GM06990 (cell line): ENCODE measurements around the gene GAL3ST1.

Experiments used
- DNase-seq: peaks from one replicate; pipeline ENCODE4 v3.0.0-alpha.2; 2011; ENCODE audit not compliant: insufficient read length; ENCODE audit errors: extremely low read depth
- H3K27me3 ChIP-seq: replicated peaks from 2 replicates; pipeline ENCODE4 v1.6.0; 2011; ENCODE audit warnings: low read length; ENCODE audit not compliant: control insufficient read depth, insufficient read depth
- H3K36me3 ChIP-seq: 2 replicates; pipeline ENCODE4 v1.5.1; 2011; ENCODE audit warnings: low read length; ENCODE audit not compliant: control insufficient read depth, insufficient read depth
- H3K4me3 ChIP-seq: replicated peaks from 2 replicates; pipeline ENCODE4 v1.5.1; 2011; ENCODE audit warnings: low read depth, mild to moderate bottlenecking, control low read depth, low read length
- TF ChIP-seq, protein P1 (sequence below): IDR thresholded peaks from 2 replicates; pipeline ENCODE4 v1.5.1; 2011; ENCODE audit warnings: low read length, control low read depth, mild to moderate bottlenecking, inconsistent platforms; ENCODE audit not compliant: insufficient read depth, poor library complexity, severe bottlenecking

The GAL3ST1 gene

DNA sequence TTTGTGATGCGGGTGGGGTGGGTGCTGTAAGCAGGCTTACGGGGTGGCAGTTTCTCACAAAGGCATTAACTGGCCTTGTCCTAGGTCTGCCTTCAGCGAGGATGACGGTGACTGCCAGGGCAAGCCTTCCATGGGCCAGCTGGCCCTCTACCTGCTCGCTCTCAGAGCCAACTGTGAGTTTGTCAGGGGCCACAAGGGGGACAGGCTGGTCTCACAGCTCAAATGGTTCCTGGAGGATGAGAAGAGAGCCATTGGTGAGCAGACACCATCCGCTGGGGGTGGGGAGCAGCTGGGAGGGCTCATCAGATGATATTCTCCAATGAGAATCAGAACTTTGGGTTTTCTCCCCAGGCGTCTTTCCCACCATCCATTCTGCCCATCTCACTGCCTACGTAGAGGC, 38.3 kb upstream of the GAL3ST1 start:
- H3K36me3 ChIP-seq, result no peaks in the 10 kb centered on the region
- no peaks in the 10 kb centered on the region for H3K27me3 ChIP-seq
- no peak overlapping the region for H3K4me3 ChIP-seq
- no peak for DNase-seq
- TF ChIP-seq, protein P1, sequence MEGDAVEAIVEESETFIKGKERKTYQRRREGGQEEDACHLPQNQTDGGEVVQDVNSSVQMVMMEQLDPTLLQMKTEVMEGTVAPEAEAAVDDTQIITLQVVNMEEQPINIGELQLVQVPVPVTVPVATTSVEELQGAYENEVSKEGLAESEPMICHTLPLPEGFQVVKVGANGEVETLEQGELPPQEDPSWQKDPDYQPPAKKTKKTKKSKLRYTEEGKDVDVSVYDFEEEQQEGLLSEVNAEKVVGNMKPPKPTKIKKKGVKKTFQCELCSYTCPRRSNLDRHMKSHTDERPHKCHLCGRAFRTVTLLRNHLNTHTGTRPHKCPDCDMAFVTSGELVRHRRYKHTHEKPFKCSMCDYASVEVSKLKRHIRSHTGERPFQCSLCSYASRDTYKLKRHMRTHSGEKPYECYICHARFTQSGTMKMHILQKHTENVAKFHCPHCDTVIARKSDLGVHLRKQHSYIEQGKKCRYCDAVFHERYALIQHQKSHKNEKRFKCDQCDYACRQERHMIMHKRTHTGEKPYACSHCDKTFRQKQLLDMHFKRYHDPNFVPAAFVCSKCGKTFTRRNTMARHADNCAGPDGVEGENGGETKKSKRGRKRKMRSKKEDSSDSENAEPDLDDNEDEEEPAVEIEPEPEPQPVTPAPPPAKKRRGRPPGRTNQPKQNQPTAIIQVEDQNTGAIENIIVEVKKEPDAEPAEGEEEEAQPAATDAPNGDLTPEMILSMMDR, result no peak

DNA sequence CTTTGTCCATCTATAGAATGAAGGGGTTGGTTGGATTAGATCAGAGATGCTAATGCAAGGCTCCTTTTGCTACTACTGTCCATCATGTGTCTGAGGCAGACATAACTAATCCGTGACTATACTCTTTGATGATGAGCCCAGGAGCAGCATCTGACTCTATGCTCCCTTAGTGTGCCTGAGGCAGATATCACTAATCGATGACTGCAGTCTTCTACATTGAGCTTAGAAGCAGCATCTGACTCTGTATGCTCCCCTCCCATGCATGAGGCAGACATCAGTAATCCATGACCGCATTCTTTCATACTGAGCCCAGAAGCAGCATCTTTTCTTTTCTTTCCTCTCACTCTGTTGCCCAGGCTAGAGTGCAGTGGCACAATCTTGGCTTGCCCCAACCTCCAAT, 36.7 kb upstream of the GAL3ST1 start:
- no peak for DNase-seq
- H3K36me3 ChIP-seq, result no peaks in the 10 kb centered on the region
- H3K4me3 ChIP-seq, result no peak overlapping the region
- TF ChIP-seq, protein P1, result no peak
- no peaks in the 10 kb centered on the region for H3K27me3 ChIP-seq

DNA sequence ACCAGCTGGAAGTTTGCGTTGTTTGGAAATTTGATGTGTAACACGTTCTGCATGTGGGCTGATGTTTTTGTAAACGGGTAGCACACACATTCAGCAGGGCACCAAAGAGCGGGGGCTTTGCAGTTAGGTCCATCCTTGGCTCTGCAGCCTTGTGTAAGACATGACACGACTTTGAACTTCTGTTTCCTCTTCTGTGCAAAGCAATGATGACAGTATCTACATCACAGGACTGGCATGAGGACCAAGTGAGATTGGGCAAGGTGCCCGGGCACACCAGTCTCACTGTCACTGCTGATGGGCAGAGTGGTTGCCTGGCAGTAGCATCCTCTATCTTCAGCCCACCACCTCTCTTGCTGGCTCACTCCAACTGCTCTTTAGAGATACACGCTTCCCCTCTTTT, 35.8 kb upstream of the GAL3ST1 start:
- no peak for DNase-seq
- TF ChIP-seq, protein P1, result no peak
- Histone ChIP-seq H3K4me3 (no peak overlapping the region), H3K36me3 (no peaks in the 10 kb centered on the region), H3K27me3 (no peaks in the 10 kb centered on the region)

DNA sequence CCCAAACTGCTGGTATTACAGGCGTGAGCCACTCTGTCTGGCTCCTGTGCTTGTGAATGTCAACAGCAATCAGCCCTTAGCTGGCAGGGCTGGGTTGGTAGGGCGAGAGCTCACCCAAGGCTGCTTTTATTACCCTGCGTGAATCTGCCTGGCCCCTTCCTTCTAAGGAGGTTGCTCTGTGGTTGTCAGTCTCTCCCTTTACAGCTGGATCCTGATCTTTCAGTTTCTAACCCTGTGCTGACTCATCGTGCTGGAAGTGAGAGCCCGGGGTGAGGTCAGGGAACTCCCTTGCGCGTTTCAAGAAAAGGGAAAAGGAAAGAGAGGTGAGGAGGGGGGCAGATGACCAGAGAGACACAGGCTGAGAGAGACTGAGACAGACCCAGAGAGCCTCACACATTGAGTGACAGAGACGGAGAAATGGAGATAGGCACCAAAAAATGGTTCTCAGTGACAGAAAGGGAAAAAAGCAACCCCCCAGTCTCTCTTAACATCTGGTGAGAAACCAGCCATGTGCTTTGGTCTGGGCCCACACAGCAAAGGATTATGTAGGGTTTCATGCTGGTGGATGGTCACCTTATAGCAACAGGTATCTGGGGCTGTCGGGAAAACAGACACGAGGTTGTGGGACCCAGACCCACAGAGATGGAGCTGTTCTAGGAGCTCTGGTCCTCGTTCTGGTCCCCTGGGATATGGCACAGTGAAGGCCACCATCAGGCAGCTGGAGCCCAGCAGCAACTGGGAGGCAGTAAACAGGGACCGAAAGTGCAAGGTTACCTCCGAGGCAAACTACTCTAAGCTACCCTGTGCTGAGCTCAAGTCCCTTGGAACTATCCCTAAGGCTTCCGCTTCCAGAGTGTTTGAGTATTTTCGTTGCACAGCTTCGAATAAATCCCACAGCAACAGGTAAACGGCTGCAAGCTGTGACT, 35.1 kb upstream of the GAL3ST1 start:
- H3K36me3 ChIP-seq, result no peaks in the 10 kb centered on the region
- TF ChIP-seq, protein P1, result no peak
- no peaks in the 10 kb centered on the region for H3K27me3 ChIP-seq
- no peak overlapping the region for H3K4me3 ChIP-seq
- DNase-seq, result peak; percentile 47

DNA sequence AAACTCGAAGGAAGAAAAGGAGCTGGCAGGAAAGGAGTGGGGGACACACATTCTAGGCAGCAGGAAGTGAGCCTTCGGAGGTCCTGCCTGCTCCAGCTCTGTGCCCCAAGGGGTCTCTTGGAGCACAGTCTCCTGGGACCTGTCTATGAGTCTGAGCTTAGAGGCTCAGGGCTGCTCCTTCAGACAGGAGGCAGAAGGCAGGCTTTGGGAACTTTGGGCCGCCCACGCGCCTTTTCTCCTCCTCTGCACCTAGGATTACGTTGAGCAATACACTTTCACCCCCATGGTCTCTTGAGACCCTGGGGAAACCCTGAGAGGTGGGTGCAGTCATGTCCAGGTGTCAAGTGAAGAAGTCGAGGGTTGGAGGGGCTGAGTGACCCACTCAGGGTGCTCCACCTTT, 33.5 kb upstream of the GAL3ST1 start:
- TF ChIP-seq, protein P1, result no peak
- DNase-seq, result no peak
- Histone ChIP-seq H3K36me3 (no peaks in the 10 kb centered on the region), H3K27me3 (no peaks in the 10 kb centered on the region), H3K4me3 (no peak overlapping the region)
